Measurements from ENCODE around the gene PCK1.
"Not testable (repeated sequence)": the region's sequence is repeated elsewhere in the genome, so short reads cannot be mapped to it uniquely, and the experiment has no call there.

Gene PCK1

DNA sequence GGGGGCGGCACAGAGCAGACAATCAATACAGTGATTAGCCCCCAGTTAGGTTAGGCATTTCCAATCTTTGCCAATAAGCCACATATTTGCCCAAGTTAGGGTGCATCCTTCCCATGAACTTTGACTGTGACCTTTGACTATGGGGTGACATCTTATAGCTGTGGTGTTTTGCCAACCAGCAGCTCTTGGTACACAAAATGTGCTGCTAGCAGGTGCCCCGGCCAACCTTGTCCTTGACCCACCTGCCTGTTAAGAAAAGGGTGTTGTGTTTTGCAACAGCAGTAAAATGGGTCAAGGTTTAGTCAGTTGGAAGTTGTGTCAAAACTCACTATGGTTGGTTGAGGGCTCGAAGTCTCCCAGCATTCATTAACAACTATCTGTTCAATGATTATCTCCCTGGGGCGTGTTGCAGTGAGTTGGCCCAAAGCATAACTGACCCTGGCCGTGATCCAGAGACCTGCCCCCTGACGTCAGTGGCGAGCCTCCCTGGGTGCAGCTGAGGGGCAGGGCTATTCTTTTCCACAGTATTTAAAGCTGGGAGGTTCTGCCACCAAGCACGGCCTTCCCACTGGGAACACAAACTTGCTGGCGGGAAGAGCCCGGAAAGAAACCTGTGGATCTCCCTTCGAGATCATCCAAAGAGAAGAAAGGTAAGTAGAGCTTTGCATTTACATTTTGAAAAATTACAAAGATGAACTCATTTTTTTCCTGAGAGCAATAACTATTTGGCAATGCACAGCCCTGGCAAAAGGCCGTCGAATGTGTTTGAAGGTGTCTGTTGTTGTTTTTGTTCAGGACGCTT, at the start of gene PCK1:
Gene PCK1, plus strand, starts transcription at position 557 of the 802 bp plus-strand sequence. CDS start 302 bp downstream, outside the sequence.
- DNase-seq (ENCODE audit: low read depth): no peak

DNA sequence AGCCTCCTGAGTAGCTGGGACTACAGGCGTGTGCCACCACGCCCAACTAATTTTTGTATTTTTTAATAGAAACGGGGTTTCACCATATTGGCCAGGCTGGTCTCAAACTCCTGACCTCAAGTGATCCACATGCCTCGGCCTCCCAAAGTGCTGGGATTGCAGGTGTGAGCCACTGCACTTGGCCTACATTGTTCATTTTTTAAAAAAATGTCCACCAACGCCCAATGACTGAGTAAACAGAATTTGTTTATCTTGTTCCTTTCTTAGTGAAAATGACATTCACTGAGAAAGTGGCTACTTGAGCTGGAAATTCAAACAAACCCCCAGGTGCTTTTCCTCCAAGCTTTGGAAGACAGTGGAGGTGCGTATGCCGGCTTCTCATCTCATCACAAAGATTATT, 49.2 kb upstream of the PCK1 start:
- not testable (repeated sequence) for DNase-seq (ENCODE audit: low read depth)

DNA sequence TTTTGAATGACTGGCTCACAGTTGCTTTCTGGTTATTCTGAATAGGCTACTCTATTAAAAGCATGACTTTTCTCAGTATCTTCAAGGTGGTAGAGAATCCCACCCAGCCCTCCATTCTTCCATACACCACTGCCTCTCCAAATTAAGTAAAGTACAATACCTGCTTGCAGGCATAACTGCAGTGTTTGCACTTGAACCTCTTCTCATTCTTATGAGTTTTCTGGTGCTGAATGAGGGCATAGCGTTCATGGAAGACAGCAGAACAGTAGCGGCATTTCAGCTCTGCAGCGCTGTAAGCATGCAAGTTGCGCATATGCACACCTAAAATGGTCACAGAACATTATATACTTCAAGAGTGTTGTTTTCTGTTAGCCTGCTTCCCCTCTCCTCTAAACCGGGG, 48.5 kb upstream of the PCK1 start:
- no peak for DNase-seq (ENCODE audit: low read depth)

DNA sequence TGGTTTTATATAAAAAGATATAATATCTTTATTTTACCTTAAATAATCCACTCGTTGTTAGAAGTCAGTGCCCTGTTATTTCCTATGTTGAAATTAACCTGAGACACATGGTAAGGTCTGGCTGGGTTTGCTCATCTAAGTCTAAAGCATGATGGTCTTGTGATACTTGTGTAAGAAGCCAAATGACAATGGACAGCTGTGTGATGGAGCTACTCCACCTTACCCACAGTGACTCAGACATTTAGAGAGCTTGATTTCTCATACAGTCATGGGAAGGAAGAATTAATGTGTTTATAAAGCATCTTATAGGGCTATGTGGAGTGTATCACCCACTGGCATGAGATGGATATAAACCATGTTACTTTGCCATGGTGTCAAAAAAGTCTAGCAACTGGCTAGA, 47.7 kb upstream of the PCK1 start:
- DNase-seq (ENCODE audit: low read depth): no peak

DNA sequence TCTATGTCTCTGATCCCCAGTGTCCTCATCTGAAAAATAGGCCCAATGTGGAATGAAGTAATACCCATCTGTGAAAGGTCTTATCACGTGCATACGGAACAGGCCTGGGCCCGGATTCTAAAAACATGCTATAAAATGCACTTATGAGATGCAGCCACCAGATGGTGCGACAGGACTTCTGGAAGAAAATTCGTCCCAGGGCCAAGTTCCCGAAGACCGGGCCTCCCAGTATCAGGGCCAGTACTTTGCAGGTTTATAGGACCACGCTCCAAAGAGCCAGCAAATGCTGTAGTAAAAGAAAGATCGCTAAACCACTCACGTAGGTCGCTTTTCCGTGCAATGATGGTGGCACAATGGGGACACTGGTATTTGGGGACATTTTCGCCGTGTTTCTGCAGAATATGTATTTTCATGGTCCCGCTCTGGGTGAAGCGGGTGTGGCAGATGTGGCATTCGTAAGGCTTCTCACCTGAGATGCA, 46.6 kb upstream of the PCK1 start:
- no peak for DNase-seq (ENCODE audit: low read depth)

- no peak for DNase-seq (ENCODE audit: low read depth)
These were observed 43.0 kb upstream of the PCK1 start for GRCh38 chr20:57517904-57518303.

DNA sequence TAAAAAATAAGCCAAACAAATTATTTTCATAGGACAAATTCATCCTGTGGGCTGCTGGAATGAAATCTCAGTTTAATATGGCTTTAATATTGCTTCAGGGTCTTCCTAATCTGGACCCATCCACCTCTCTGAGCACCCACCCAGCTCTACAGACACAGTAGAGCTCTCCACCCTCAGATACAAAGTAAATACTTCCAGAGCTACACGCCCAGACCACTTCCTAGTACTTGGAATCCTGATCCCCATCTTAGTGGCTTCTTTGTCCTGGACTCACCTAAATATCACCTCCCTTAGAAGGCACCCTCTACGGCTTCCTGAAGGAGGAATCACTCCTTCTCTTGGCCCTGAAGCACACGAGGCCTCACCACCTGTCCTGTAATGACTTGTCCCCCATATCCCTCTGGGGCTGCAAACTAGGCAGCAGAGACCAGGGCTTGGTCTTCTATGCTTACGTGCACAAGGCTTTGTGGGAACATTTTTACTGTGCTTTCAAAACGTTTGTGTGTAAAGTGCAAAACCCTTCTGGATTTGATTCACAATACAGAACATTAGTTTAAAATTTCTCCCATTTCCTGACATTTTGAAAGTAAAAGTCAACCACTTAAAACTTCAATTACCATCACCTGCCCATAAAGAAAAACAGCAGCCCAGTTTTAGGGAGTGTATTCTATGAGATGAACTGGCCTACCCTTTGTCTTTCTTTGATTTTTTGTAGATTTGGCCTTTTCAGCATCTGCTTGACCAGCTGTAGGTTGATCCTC, 38.4 kb upstream of the PCK1 start:
- no peak for DNase-seq (ENCODE audit: low read depth)

DNA sequence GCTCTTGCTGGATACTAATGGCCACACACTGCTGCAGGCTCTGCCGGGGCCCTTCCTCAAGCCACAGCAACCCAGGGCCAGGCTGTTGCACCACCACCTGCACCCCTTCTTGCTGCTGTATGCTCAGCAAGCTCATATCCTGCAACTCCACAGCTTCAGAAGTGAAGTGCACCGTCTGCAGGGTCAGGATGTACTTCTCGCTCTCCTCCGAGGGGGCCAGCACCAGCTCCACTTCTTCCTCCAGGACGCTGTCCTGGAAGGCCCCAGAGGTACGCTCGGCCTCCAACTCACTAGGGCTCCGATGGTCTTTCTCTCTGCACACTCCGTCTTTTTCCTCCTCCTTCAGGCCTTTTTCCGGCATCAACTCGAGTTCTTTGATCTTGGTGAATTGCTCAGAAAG, 37.1 kb upstream of the PCK1 start:
- no peak for DNase-seq (ENCODE audit: low read depth)

DNA sequence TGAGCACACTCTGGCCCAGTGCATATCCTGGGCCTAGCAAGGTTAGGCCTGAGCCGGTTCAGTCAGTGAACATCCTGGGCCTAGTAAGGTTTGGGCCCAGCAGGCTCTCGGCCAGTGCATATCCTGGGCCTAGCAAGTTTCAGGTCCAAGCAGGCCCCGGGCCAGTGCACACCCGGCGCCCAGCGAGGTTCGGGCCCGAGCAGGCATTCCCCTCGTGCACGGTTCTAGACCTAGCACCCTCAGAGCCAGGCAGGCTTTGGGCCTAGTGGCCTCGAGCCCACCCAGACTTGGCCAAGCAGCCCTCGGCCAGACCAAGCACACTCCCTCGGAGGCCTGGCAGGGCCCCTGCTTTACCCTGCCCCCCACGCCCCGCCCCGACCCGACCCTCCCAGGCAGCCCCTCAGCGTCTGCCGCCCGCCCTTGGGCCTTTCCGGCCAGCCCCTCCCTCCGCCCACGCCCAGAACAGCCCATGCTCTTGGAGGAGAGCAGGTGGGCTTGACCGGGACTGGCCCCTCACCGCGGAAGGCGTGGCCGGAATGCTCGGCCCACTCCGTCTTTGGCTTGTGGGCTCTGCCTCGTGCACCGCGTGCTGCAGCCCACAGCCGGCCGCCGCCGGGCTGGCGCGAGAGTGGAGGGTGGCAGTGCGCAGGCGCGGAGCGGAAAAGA, 36.3 kb upstream of the PCK1 start, which contains the start of gene CTCFL:
Gene CTCFL, minus strand, starts transcription at position 630 of the 666 bp plus-strand sequence. CDS start 935 bp downstream, outside the sequence.
- no peak for DNase-seq (ENCODE audit: low read depth)

DNA sequence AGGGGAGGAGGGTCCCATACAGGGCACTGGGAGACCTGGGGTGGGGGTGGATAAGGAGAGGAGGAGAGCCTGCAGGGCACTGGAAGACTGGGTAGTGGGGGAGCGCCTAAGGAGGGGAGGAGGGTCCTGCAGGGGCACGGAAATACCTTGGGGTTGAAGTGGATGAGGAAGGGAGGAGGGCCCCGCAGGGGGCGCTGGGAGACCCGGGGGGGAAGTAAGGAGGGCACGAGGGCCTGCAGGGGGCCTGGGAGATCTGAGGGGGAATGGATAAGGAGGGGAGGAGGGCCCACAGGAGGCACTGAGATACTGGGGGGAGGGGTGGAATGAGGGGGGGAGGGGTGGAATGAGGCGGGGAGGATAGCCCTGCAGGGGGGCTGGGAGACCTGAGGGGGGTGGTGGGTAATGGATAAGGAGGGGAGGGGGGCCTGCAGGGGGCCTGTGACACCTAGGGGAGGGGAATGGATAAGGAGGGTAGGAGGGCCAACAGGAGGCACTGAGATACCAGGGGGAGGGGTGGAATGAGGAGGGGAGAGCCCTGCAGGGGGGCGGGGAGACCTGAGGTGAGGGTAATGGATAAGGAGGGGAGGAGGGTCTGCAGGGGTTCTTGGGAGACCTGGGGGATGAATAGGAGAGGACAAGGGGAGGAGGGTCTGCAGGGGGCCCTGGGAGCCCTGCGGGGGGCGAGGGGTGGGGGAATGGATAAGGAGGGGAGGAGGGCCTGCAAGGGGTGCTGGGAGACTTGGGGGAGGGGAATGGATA, 35.4 kb upstream of the PCK1 start:
- no peak for DNase-seq (ENCODE audit: low read depth)

DNA sequence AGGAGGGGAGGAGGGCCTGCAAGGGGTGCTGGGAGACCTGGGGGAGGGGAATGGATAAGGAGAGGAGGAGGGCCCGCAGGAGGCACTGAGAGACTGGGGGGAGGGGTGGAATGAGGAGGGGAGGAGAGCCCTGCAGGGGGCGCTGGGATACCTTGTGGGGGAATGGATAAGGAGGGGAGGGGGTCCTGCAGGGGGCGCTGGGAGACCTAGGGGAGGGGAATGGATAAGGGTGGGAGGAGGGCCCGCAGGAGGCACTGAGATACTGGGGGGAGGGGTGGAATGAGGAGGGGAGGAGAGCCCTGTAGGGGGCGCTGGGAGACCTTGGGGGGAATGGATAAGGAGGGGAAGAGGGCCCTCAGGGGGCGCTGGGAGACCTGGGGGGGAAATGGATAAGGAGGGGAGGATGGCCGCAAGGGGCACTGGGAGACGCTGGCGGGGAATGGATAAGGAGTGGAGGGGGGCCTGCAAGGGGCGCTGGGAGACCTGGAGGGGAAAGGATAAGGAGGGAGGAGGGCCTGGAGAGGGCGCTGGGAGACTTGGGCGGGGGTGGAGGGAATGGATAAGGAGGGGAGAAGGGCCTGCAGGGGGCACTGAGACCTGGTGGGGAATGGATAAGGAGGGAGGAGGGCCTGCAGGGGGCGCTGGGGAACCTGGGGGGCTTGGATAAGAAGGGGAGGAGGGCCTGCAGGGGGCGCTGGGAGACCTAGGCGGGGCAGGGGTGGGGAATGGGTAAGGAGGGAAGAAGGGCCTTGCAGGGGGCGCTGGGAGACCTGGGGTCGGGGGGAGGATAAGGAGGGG, 34.6 kb upstream of the PCK1 start:
- DNase-seq (ENCODE audit: low read depth): no peak

DNA sequence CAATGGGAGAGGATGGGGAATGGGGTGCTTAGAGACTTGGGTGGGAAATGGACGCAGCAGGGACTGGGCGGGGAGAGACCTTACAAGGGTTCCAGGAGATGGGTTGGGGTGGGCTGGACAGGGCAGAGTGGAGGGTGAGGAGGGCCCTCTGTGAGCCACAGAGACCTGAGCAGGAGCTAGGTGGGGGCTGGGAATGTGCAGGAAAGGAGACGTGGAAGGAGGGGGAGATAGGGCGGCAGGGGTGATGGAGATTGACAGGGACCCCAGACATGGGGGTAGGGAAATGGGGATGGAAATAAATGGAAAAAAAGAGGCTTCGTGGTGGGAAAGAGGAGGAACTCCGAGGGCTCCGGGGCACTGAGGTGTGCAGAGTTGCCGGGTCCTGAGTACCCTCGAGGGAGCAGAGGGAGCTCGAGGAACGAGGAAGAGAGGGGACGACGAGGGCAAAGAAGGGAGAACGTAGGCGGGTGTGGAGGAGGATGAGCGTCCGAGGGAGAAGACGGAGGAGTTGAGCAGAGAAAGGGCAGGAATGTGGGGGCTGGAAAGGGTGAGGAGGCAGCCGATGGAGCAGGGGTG, 33.9 kb upstream of the PCK1 start:
- DNase-seq (ENCODE audit: low read depth): no peak

GRCh38 chr20:57527728-57528127, 33.2 kb upstream of the PCK1 start:
- DNase-seq (ENCODE audit: low read depth): no peak

DNA sequence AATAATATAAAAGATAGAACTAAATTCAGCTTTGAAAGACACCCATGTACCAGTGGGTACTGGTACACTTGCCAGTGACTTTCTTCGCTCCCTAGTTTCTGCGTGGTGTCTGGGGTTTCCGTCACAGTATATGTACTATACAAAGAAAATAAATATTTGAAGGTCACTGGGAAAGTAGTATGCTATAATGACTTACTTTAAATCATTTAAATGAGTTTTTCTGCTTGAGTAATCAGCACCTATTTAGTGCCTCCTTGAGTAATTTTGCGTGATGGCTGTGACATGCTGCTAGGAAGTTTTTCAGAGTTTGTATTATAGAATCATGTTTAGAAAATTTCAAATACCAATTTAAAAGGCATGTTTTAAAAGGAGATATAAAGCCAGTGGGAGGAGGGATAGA, 32.8 kb upstream of the PCK1 start:
- no peak for DNase-seq (ENCODE audit: low read depth)

DNA sequence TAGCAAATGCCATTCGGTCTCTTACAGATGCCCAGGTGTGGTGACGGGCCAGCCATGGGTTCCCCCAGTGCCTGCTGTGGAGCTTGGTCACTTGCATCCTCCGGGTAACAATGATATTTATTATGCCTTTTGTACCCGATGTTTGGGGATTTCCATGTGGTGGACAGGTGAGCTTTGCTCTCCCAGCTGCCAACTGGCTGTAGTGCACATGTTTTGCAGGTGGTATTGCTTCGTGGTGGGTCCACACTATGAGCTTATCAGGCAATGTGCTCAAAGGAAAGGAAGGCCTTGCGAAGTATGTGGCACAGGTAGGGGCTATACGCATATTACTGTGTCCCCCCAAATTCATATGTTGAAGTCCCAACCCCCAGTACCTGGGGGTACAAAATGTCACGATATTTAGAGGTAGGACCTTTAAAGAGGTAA, 31.7 kb upstream of the PCK1 start:
- DNase-seq (ENCODE audit: low read depth): no peak

DNA sequence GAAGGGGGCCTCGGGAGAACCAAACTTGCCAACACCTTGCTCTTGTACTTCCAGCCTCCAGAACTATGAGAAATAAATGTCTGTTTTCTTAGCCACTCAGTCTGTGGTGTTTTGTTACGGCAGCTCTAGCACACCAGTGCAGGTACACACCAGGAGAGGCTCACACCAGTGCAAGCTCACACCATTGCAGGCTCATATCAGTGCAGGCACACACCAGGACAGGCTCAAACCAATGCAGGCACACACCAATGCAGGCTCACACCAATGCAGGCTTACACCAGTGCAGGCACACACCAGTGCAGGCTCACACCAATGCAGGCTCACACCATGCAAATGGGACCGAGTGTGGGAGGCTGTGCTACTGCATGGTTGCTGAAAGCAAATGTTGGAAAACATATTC, 31.1 kb upstream of the PCK1 start:
- DNase-seq (ENCODE audit: low read depth): no peak

- no peak for DNase-seq (ENCODE audit: low read depth)
These were observed 30.5 kb upstream of the PCK1 start for GRCh38 chr20:57530327-57530981.

DNA sequence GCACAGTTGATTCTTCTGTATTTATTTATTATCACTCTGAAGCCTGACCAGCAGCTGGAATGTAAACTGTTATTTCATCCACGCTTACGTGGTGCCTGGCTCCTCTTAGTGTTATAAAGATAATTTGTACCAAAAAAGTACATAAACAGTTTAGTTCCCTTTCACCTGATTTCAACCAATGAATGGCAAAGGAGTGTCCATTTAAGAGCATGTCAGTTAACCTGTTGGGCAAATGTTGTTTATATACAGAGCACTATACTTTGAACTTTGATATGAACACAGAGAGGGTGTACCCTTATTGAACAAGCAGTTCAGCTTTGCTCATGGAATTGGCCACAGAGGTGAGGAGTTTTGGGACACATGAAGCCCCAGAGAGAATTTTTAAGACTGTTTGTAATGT, 28.8 kb upstream of the PCK1 start:
- no peak for DNase-seq (ENCODE audit: low read depth)

GRCh38 chr20:57535297-57535696, 25.6 kb upstream of the PCK1 start:
- no peak for DNase-seq (ENCODE audit: low read depth)

GRCh38 chr20:57536120-57536708, 24.7 kb upstream of the PCK1 start:
- DNase-seq (ENCODE audit: low read depth): no peak
